Measurements from ENCODE around the gene VMP1. TPM values are rescaled to one million over a fixed set of nuclear protein-coding genes. Genes with fewer than 3 reads are reported as not detected.

Gene VMP1
- total RNA-seq, 2 experiments from 2014 or later: 73.6 to 81.1 TPM

- H3K4me3 ChIP-seq (ENCODE audit: low read length): no peak overlapping the region
- no peak overlapping the region for H3K4me3 Mint-ChIP-seq
- H3K36me3 Mint-ChIP-seq (ENCODE audit: low read depth): peaks cover 73% of the 10 kb centered on the region
- DNase-seq (no peak), ATAC-seq (ENCODE audit: poor library complexity) (no peak)
- no peaks in the 10 kb centered on the region for H3K9me3 Mint-ChIP-seq
- ChIA-PET CTCF (no interaction called here), POLR2A (interaction anchor here (0.6 kb wide), 1 partner anchor 11 kb away, joined by 3 read pairs; no protein-coding TSS in a partner anchor)
- H3K36me3 ChIP-seq (ENCODE audit: insufficient read depth, low read length): peaks cover 41% of the 10 kb centered on the region
- intact Hi-C loops (cut with DNase I, micrococcal nuclease): no loop called here
- H3K27me3 Mint-ChIP-seq: no peaks in the 10 kb centered on the region
- H3K4me1 Mint-ChIP-seq (ENCODE audit: low read depth): no peaks in the 10 kb centered on the region
- no peak overlapping the region for H3K27ac Mint-ChIP-seq
- H3K27ac ChIP-seq (ENCODE audit: low read depth in 1 of 2, low read length in 2 of 2): no peak overlapping the region
- no peaks in the 10 kb centered on the region for H3K27me3 ChIP-seq (ENCODE audit: control insufficient read depth in 1 of 2, insufficient read depth in 2 of 2, low read length in 2 of 2)
- no peak for TF ChIP-seq CTCF (IDR thresholded peaks at IDR 0.05)
- H3K4me1 ChIP-seq (ENCODE audit: insufficient read depth, low read length): no peaks in the 10 kb centered on the region
- no peaks in the 10 kb centered on the region for H3K9me3 ChIP-seq (ENCODE audit: control insufficient read depth in 1 of 2, insufficient read depth in 1 of 2, low read length in 2 of 2)
Measured at GRCh38 chr17:59737324-59737723, 29.9 kb downstream of the VMP1 start.

GRCh38 chr17:59743842-59744241, 36.4 kb downstream of the VMP1 start:
- H3K27ac Mint-ChIP-seq: no peak overlapping the region
- no peak for ATAC-seq (ENCODE audit: poor library complexity)
- peaks cover 38% of the 10 kb centered on the region for H3K36me3 Mint-ChIP-seq (ENCODE audit: low read depth)
- intact Hi-C loops (cut with DNase I, micrococcal nuclease): no loop called here
- TF ChIP-seq CTCF (IDR thresholded peaks at IDR 0.05): no peak
- ChIA-PET CTCF (interaction anchor here (0.7 to 2.4 kb wide), 3 partner anchors 10 to 110 kb away, joined by 3 to 8 read pairs (median 4); no protein-coding TSS in a partner anchor), POLR2A (no interaction called here)
- no peaks in the 10 kb centered on the region for H3K4me1 ChIP-seq (ENCODE audit: insufficient read depth, low read length)
- no peak for DNase-seq
- no peaks in the 10 kb centered on the region for H3K9me3 ChIP-seq (ENCODE audit: control insufficient read depth in 1 of 2, insufficient read depth in 1 of 2, low read length in 2 of 2)
- H3K27me3 ChIP-seq (ENCODE audit: control insufficient read depth in 1 of 2, insufficient read depth in 2 of 2, low read length in 2 of 2): no peaks in the 10 kb centered on the region
- H3K4me1 Mint-ChIP-seq (ENCODE audit: low read depth): no peaks in the 10 kb centered on the region
- no peaks in the 10 kb centered on the region for H3K27me3 Mint-ChIP-seq
- H3K27ac ChIP-seq (ENCODE audit: low read depth in 1 of 2, low read length in 2 of 2): no peak overlapping the region
- no peak overlapping the region for H3K4me3 Mint-ChIP-seq
- peaks cover 13% of the 10 kb centered on the region for H3K36me3 ChIP-seq (ENCODE audit: insufficient read depth, low read length)
- no peak overlapping the region for H3K4me3 ChIP-seq (ENCODE audit: low read length)
- no peaks in the 10 kb centered on the region for H3K9me3 Mint-ChIP-seq

GRCh38 chr17:59745040-59745439, 37.6 kb downstream of the VMP1 start:
- Histone ChIP-seq H3K4me1 (ENCODE audit: insufficient read depth, low read length) (no peaks in the 10 kb centered on the region), H3K4me3 (ENCODE audit: low read length) (no peak overlapping the region), H3K36me3 (ENCODE audit: insufficient read depth, low read length) (peaks cover 11% of the 10 kb centered on the region), H3K27ac (ENCODE audit: low read depth in 1 of 2, low read length in 2 of 2) (no peak overlapping the region), H3K27me3 (ENCODE audit: control insufficient read depth in 1 of 2, insufficient read depth in 2 of 2, low read length in 2 of 2) (no peaks in the 10 kb centered on the region), H3K9me3 (ENCODE audit: control insufficient read depth in 1 of 2, insufficient read depth in 1 of 2, low read length in 2 of 2) (no peaks in the 10 kb centered on the region)
- peaks cover 29% of the 10 kb centered on the region for H3K36me3 Mint-ChIP-seq (ENCODE audit: low read depth)
- ATAC-seq (ENCODE audit: poor library complexity): no peak
- no peak overlapping the region for H3K27ac Mint-ChIP-seq
- ChIA-PET POLR2A (interaction anchor here (0.6 kb wide), 1 partner anchor 206 kb away, joined by 5 read pairs; no protein-coding TSS in a partner anchor), CTCF (interaction anchor here (0.8 to 2.4 kb wide), 4 partner anchors 8 to 115 kb away, joined by 3 to 8 read pairs (median 3); no protein-coding TSS in a partner anchor)
- H3K9me3 Mint-ChIP-seq: no peaks in the 10 kb centered on the region
- no peaks in the 10 kb centered on the region for H3K27me3 Mint-ChIP-seq
- H3K4me3 Mint-ChIP-seq: no peak overlapping the region
- no peak for TF ChIP-seq CTCF (IDR thresholded peaks at IDR 0.05)
- H3K4me1 Mint-ChIP-seq (ENCODE audit: low read depth): no peaks in the 10 kb centered on the region
- no peak for DNase-seq
- intact Hi-C loops (cut with DNase I, micrococcal nuclease): no loop called here
